ENCODE results near the gene AFF3.

DNA sequence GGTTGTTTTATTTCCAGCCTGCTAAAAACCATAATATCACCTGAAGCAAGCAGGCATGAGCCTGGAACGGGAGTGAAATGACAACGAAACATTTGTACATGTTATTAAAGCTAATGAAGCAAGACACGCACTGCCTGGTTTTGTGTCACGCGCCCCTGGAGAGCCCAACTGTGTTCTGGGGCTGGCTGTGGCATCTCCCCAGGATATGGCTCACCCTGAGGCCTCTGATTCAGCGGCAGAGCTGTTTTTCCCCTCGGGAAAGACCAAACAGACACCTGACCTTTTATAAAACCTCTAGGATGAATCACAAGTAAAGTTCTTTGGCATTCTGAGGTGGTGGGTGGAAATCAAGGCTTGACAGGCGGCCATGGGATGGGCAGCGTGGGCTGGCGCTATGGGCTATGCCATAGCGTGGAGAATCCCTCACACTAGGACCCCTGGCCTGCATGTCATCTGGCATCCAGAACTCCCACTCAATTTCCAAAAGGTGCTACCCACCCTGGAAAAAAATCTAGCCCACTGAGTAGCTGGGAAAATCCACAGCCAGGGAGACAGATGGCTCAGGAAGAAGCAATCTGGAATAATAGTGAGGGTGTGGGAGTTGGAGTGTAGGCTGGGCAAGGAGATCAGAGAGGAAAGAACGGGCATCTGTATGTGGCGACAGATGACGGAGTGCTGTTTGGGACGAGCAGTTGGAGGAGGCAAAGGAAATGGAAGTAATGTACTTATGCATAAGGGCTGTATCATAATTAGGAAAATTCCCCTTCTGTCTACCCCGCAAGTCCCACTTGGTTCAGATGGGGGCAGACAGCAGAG lies 262.0 kb downstream of the AFF3 start:
- TF ChIP-seq, protein P1, sequence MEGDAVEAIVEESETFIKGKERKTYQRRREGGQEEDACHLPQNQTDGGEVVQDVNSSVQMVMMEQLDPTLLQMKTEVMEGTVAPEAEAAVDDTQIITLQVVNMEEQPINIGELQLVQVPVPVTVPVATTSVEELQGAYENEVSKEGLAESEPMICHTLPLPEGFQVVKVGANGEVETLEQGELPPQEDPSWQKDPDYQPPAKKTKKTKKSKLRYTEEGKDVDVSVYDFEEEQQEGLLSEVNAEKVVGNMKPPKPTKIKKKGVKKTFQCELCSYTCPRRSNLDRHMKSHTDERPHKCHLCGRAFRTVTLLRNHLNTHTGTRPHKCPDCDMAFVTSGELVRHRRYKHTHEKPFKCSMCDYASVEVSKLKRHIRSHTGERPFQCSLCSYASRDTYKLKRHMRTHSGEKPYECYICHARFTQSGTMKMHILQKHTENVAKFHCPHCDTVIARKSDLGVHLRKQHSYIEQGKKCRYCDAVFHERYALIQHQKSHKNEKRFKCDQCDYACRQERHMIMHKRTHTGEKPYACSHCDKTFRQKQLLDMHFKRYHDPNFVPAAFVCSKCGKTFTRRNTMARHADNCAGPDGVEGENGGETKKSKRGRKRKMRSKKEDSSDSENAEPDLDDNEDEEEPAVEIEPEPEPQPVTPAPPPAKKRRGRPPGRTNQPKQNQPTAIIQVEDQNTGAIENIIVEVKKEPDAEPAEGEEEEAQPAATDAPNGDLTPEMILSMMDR (conservative IDR thresholded peaks at IDR 0.05; ENCODE audit: low read depth, low read length), result no peak
- no peak for TF ChIP-seq EZH2 (IDR thresholded peaks at IDR 0.05; ENCODE audit: borderline replicate concordance, low read depth, low read length, poor library complexity, severe bottlenecking)

All from A673 (cell line).